ENCODE results near the gene NUDCD3. TPM values are rescaled to one million over a fixed set of nuclear protein-coding genes. Genes with fewer than 3 reads are reported as not detected.

NUDCD3 gene
- total RNA-seq: 39.7 and 41.3 TPM in 2 replicates

DNA sequence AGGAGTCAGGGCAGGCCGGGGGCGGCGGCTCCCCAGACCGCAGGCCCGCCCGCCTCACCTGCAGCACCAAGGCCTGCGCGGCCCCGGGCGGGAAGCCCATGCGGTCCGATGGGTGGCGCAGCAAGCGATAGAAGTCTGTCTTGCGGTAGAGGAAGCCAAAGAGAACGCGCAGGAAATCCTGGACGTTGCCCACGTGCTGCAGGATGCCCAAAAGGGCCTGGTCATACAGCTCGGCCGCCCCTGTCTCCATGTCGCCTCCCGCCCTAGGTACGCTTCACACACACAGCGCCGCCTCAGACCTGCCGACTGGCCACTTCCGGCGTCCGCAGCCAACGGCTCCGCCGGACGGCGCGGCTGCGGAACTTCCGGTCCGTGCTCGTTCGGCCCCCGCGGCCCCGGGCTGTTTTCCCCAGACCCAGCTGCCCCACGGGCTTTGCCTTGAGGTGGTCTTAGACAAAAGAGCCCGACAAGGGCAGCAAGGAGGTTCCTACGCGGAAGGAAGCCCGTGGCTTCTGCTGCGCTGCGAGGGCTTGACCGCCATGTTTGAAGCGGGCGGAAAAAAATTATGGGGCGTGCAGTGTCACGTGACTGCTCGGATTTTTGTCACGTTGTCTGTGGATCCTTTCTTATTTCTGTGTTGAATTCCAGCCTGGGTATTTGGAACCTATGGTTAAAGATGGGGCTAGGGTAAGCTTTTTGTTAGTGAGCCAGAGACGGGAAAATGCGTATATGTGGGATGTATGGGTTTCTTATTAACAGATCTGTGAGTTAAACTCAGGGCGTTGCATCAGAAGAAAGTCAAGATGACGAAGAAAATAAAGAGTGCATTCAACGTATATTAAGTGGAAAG lies at the start of gene NUDCD3:
TSS of gene NUDCD3 (minus strand) at position 308 of the 850 bp plus-strand sequence. CDS start at position 250, 58 bp downstream.

Other genes with a start within 250 kb of the NUDCD3 start
- 0.44 and 0.68 TPM in 2 replicates for gene CAMK2B, start 165.1 kb downstream of the NUDCD3 start, total RNA-seq
- gene NPC1L1, start 50.7 kb upstream of the NUDCD3 start, total RNA-seq: not detected in 2 replicates
- 29.8 and 36.3 TPM in 2 replicates for gene DDX56, start 83.2 kb upstream of the NUDCD3 start, total RNA-seq
- gene TMED4, start 91.6 kb upstream of the NUDCD3 start, total RNA-seq: 62.8 and 88.8 TPM in 2 replicates
- gene OGDH, start 116.0 kb upstream of the NUDCD3 start, total RNA-seq: 39.3 and 40.8 TPM in 2 replicates